Rectal smooth muscle tissue (tissue), 1 donor: Measurements from ENCODE around the gene SLITRK6.
A peak's percentile ranks its signal among the peaks of the same experiment; 100 is the strongest.

Experiments
- H3K27ac ChIP-seq: one replicate; pipeline ENCODE4 v1.7.0; 2013; ENCODE audit warnings: low read depth, low read length, inconsistent platforms
- H3K27me3 ChIP-seq: one replicate; pipeline ENCODE4 v1.7.0; 2013; ENCODE audit warnings: low read length; ENCODE audit not compliant: control insufficient read depth, insufficient read depth
- H3K36me3 ChIP-seq: one replicate; pipeline ENCODE4 v1.7.0; 2013; ENCODE audit warnings: low read length; ENCODE audit not compliant: control insufficient read depth, insufficient read depth
- H3K4me1 ChIP-seq: one replicate; pipeline ENCODE4 v1.7.0; 2013; ENCODE audit warnings: low read length; ENCODE audit not compliant: control insufficient read depth, insufficient read depth
- H3K4me3 ChIP-seq: one replicate; pipeline ENCODE4 v1.7.0; 2013; ENCODE audit warnings: low read length
- H3K9ac ChIP-seq: one replicate; pipeline ENCODE4 v1.7.0; 2013; ENCODE audit warnings: low read length

SLITRK6 gene

GRCh38 chr13:85799097-85799582 is at the start of gene SLITRK6:
Gene SLITRK6 (minus strand): TSS chr13:85799419. CDS start chr13:85796508, 2,911 bp downstream.
- Histone ChIP-seq H3K9ac (no peak within 1 kb of the TSS), H3K27ac (no peak within 1 kb of the TSS)

GRCh38 chr13:85847012-85847411 is 47.8 kb upstream of the SLITRK6 start:
- no peaks in the 10 kb centered on the region for H3K36me3 ChIP-seq
- no peaks in the 10 kb centered on the region for H3K4me1 ChIP-seq
- no peak overlapping the region for H3K27ac ChIP-seq
- H3K9ac ChIP-seq = no peak overlapping the region
- H3K27me3 ChIP-seq = no peaks in the 10 kb centered on the region
- no peak overlapping the region for H3K4me3 ChIP-seq

More at GRCh38 chr13:85799097-85799582, at the start of gene SLITRK6:
- no peaks in the 10 kb centered on the region for H3K36me3 ChIP-seq
- H3K4me1 ChIP-seq = no peaks in the 10 kb centered on the region
- peak within 1 kb of the TSS; percentile 1 for H3K4me3 ChIP-seq
- H3K27me3 ChIP-seq = no peaks in the 10 kb centered on the region

GRCh38 chr13:85841427-85841826 is 42.2 kb upstream of the SLITRK6 start:
- Histone ChIP-seq H3K9ac (no peak overlapping the region), H3K4me3 (no peak overlapping the region), H3K4me1 (no peaks in the 10 kb centered on the region), H3K27me3 (no peaks in the 10 kb centered on the region), H3K27ac (no peak overlapping the region), H3K36me3 (no peaks in the 10 kb centered on the region)

- Histone ChIP-seq H3K36me3 (no peaks in the 10 kb centered on the region), H3K27me3 (no peaks in the 10 kb centered on the region), H3K27ac (no peak overlapping the region), H3K4me3 (no peak overlapping the region), H3K9ac (no peak overlapping the region), H3K4me1 (no peaks in the 10 kb centered on the region)
Measured at GRCh38 chr13:85833921-85834320, 34.7 kb upstream of the SLITRK6 start.

- Histone ChIP-seq H3K4me3 (no peak overlapping the region), H3K36me3 (no peaks in the 10 kb centered on the region), H3K4me1 (no peaks in the 10 kb centered on the region), H3K27ac (no peak overlapping the region), H3K27me3 (no peaks in the 10 kb centered on the region), H3K9ac (no peak overlapping the region)
Measured at GRCh38 chr13:85828094-85828684, 29.0 kb upstream of the SLITRK6 start.

GRCh38 chr13:85825454-85825853 is 26.2 kb upstream of the SLITRK6 start:
- Histone ChIP-seq H3K27me3 (no peaks in the 10 kb centered on the region), H3K9ac (no peak overlapping the region), H3K36me3 (no peaks in the 10 kb centered on the region), H3K27ac (no peak overlapping the region), H3K4me3 (no peak overlapping the region), H3K4me1 (no peaks in the 10 kb centered on the region)

GRCh38 chr13:85823832-85824231 is 24.6 kb upstream of the SLITRK6 start:
- Histone ChIP-seq H3K9ac (no peak overlapping the region), H3K4me3 (no peak overlapping the region), H3K4me1 (no peaks in the 10 kb centered on the region), H3K27me3 (no peaks in the 10 kb centered on the region), H3K27ac (no peak overlapping the region), H3K36me3 (no peaks in the 10 kb centered on the region)

- Histone ChIP-seq H3K36me3 (no peaks in the 10 kb centered on the region), H3K4me1 (no peaks in the 10 kb centered on the region), H3K4me3 (no peak overlapping the region), H3K9ac (no peak overlapping the region), H3K27me3 (no peaks in the 10 kb centered on the region), H3K27ac (no peak overlapping the region)
Measured at GRCh38 chr13:85819513-85819912, 20.3 kb upstream of the SLITRK6 start.

GRCh38 chr13:85816413-85816812 is 17.2 kb upstream of the SLITRK6 start:
- H3K4me1 ChIP-seq = no peaks in the 10 kb centered on the region
- H3K4me3 ChIP-seq = no peak overlapping the region
- no peaks in the 10 kb centered on the region for H3K27me3 ChIP-seq
- H3K27ac ChIP-seq = no peak overlapping the region
- H3K9ac ChIP-seq = no peak overlapping the region
- no peaks in the 10 kb centered on the region for H3K36me3 ChIP-seq

GRCh38 chr13:85812282-85812681 is 13.1 kb upstream of the SLITRK6 start:
- Histone ChIP-seq H3K27me3 (no peaks in the 10 kb centered on the region), H3K36me3 (no peaks in the 10 kb centered on the region), H3K4me1 (no peaks in the 10 kb centered on the region), H3K4me3 (no peak overlapping the region), H3K9ac (no peak overlapping the region), H3K27ac (no peak overlapping the region)

GRCh38 chr13:85808811-85809210 is 9.6 kb upstream of the SLITRK6 start:
- H3K4me1 ChIP-seq = no peaks in the 10 kb centered on the region
- H3K36me3 ChIP-seq = no peaks in the 10 kb centered on the region
- no peaks in the 10 kb centered on the region for H3K27me3 ChIP-seq
- no peak overlapping the region for H3K27ac ChIP-seq
- H3K9ac ChIP-seq = no peak overlapping the region
- no peak overlapping the region for H3K4me3 ChIP-seq

GRCh38 chr13:85806553-85807175 is 7.4 kb upstream of the SLITRK6 start:
- H3K4me1 ChIP-seq = no peaks in the 10 kb centered on the region
- no peak overlapping the region for H3K27ac ChIP-seq
- no peak overlapping the region for H3K4me3 ChIP-seq
- H3K27me3 ChIP-seq = no peaks in the 10 kb centered on the region
- no peak overlapping the region for H3K9ac ChIP-seq
- H3K36me3 ChIP-seq = no peaks in the 10 kb centered on the region

GRCh38 chr13:85798556-85798955 is 663 bp downstream of the SLITRK6 start:
- Histone ChIP-seq H3K36me3 (no peaks in the 10 kb centered on the region), H3K9ac (no peak overlapping the region), H3K27me3 (no peaks in the 10 kb centered on the region), H3K27ac (no peak overlapping the region), H3K4me3 (peak overlapping the region; percentile 1), H3K4me1 (no peaks in the 10 kb centered on the region)
